Measurements from ENCODE around the gene UXS1.
"Not testable (repeated sequence)": the region's sequence is repeated elsewhere in the genome, so short reads cannot be mapped to it uniquely, and the experiment has no call there.

UXS1 gene

GRCh38 chr2:106137731-106138521 is 56.2 kb downstream of the UXS1 start:
- DNase-seq (ENCODE audit: low read depth in 1 of 2, low spot score in 1 of 2), result no peak

- not testable (repeated sequence) for DNase-seq (ENCODE audit: low read depth in 1 of 2, low spot score in 1 of 2)
Measured at GRCh38 chr2:106131192-106131591, 62.9 kb downstream of the UXS1 start.

- no peak for DNase-seq (ENCODE audit: low read depth in 1 of 2, low spot score in 1 of 2)
Measured at GRCh38 chr2:106130251-106130998, 63.7 kb downstream of the UXS1 start.

- DNase-seq (ENCODE audit: low read depth in 1 of 2, low spot score in 1 of 2), result no peak
Measured at GRCh38 chr2:106129592-106129991, 64.5 kb downstream of the UXS1 start.

GRCh38 chr2:106129150-106129549 is 65.0 kb downstream of the UXS1 start:
- DNase-seq (ENCODE audit: low read depth in 1 of 2, low spot score in 1 of 2), result no peak

- no peak for DNase-seq (ENCODE audit: low read depth in 1 of 2, low spot score in 1 of 2)
Measured at GRCh38 chr2:106127776-106128268, 66.3 kb downstream of the UXS1 start.

- no peak for DNase-seq (ENCODE audit: low read depth in 1 of 2, low spot score in 1 of 2)
Measured at GRCh38 chr2:106127282-106127771, 66.8 kb downstream of the UXS1 start.

- DNase-seq (ENCODE audit: low read depth in 1 of 2, low spot score in 1 of 2), result no peak
Measured at GRCh38 chr2:106126705-106127281, 67.3 kb downstream of the UXS1 start.

GRCh38 chr2:106126295-106126694 is 67.8 kb downstream of the UXS1 start:
- no peak for DNase-seq (ENCODE audit: low read depth in 1 of 2, low spot score in 1 of 2)

- no peak for DNase-seq (ENCODE audit: low read depth in 1 of 2, low spot score in 1 of 2)
Measured at GRCh38 chr2:106124905-106125549, 69.1 kb downstream of the UXS1 start.

- DNase-seq (ENCODE audit: low read depth in 1 of 2, low spot score in 1 of 2), result no peak
Measured at GRCh38 chr2:106124106-106124756, 69.9 kb downstream of the UXS1 start.

- DNase-seq (ENCODE audit: low read depth in 1 of 2, low spot score in 1 of 2), result no peak
Measured at GRCh38 chr2:106122157-106122556, 71.9 kb downstream of the UXS1 start.

GRCh38 chr2:106120432-106120831 is 73.7 kb downstream of the UXS1 start:
- no peak for DNase-seq (ENCODE audit: low read depth in 1 of 2, low spot score in 1 of 2)

GRCh38 chr2:106119074-106119473 is 75.0 kb downstream of the UXS1 start:
- DNase-seq (ENCODE audit: low read depth in 1 of 2, low spot score in 1 of 2), result no peak

GRCh38 chr2:106117882-106118684 is 76.0 kb downstream of the UXS1 start:
- DNase-seq (ENCODE audit: low read depth in 1 of 2, low spot score in 1 of 2), result no peak

GRCh38 chr2:106117347-106117746 is 76.8 kb downstream of the UXS1 start:
- DNase-seq (ENCODE audit: low read depth in 1 of 2, low spot score in 1 of 2), result no peak

- DNase-seq (ENCODE audit: low read depth in 1 of 2, low spot score in 1 of 2), result no peak
Measured at GRCh38 chr2:106116248-106116647, 77.9 kb downstream of the UXS1 start.

- no peak for DNase-seq (ENCODE audit: low read depth in 1 of 2, low spot score in 1 of 2)
Measured at GRCh38 chr2:106115665-106116064, 78.4 kb downstream of the UXS1 start.

GRCh38 chr2:106115250-106115649 is 78.9 kb downstream of the UXS1 start:
- DNase-seq (ENCODE audit: low read depth in 1 of 2, low spot score in 1 of 2), result no peak

GRCh38 chr2:106114166-106114565 is 79.9 kb downstream of the UXS1 start:
- DNase-seq (ENCODE audit: low read depth in 1 of 2, low spot score in 1 of 2), result no peak

Measured in activated CD4-positive, alpha-beta T cell treated with anti-CD3 and anti-CD28 coated beads, Interleukin-2, amount 50 U/mL, for 24 hours (primary cell).